ENCODE measurements around the gene CAPN12.

DNA sequence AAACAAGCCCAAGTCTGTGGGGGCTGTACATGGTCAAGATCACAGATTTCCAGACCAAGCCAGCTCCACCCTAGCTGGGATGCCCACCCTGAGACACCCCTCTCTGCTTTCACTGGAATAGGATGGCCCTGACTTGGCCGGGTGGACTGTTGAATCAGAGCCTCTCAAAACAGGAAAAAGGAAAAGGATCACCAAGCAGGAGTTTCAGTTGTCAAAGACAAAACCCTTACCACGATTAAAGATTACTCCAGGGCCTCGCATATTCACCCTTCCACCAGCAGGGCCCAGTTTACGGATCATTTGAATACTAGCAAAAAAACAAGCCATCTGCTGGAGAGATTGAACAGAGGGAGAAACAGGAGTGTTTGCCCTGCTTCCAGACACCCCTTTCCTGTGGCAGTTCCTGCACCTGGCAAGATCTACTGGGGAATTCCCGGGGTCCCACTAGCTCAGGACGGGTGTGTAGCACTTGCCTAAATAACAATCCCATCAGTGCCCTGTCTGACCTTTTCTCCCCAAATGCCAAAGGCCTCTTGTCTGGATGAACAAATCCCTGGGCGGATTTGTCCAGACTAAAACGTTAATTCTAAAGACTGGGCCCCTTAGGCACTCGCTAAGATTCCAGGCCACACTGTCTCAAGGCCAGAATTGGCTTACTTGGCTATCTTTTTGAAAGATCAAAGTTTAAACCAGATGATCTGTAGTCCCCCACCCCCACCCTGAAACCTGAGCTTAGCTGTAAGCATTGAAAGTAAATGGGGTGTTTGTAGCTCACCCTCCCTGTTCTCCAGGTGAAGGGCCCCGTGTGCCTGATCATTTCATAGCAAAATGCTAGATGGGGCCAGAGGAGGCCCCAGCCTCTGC lies 58.4 kb downstream of the CAPN12 start:
- TF ChIP-seq CTCF (IDR thresholded peaks at IDR 0.05), result peak in 5 of 6 experiments; percentile 21 to 64 (median 60)
- peak in 1 of 2 donors; percentile 36 for TF ChIP-seq POLR2A (IDR thresholded peaks at IDR 0.05)
